Left renal pelvis (tissue), 4 donors: Measurements from ENCODE around the gene VPS33B. TPM values are rescaled to one million over a fixed set of nuclear protein-coding genes. Genes with fewer than 3 reads are reported as not detected.
"Not testable (repeated sequence)": the region's sequence is repeated elsewhere in the genome, so short reads cannot be mapped to it uniquely, and the experiment has no call there.

Experiments
- DNase-seq, 4 donors: peaks; one replicate each; pipeline ENCODE4 v3.0.0-alpha.2; 2013; ENCODE audit warnings: low read depth in 4 of 4, low spot score in 3 of 4
- polyA plus RNA-seq, 4 donors: library from polyadenylated mRNA; unstranded; fragments of 120-200 nt; gene quantifications; one replicate each; pipeline ENCODE4 v1.2.1, GENCODE V29; 2013; ENCODE audit not compliant: insufficient read length in 4 of 4

Gene VPS33B
- polyA plus RNA-seq, 4 donors = 15.5 to 22.3 (median 18.9) TPM

DNA sequence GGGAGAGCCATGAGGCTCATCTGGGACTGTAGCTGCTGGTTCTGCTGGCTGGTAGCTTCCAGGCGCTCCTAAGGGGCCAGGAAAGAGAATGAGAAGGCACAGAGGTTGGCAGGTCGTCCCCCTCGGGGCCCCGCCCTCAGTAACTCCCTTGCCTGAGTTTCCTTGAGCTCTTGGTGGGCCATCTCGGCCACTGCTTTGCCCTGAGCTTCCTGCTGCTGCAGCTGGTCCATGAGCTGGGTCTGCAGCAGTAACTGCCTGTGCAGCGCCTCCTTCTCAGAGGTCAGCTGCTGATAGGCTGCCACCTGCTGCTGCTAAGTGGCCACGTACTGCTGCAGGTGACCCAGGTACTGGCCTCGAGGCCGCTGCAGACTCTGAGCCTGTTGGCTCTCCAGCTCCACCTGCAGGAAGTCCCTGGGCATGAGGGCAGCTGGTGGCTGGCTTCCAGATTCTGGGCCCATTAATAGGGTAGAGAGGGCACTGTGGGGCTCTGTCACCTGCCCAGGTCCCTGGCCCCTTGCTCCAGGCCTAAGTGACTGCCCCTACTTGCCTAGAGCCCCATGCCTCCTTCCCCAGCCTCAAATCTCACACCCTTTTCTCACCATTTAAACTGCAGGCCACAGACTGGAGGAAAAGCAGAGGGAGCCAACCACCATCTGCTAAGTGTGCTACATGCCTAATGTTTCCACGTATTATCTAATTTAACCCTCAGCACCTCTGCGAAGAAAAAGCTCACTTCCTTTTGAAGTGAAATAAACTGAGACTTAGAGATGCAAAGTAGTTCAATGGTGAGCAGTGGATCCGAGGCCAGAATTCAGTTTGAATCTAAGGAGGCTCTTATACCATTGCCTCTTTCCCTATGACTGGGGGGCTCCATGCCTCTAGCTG is 10.8 kb upstream of the VPS33B start:
- peak in 2 of 4 donors; percentile 14 to 35 for DNase-seq

DNA sequence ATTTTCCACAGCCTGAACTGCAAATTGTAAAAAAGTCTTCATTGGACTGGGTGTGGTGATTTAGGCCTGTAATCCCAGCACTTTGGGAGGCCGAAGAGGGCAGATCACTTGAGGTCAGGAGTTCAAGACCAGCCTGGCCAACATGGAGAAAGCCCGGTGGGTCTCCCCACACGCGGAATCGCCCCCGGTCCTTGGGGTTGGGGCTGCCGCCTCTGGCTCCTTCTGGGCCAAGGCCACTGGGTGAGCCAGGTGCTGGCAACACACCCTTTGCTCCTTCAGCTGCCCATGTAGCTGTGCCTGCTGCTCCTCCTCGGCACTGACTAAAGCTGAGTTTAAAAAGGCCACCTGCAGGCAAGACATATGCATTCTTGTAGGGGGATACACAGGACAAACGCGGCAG is 9.4 kb upstream of the VPS33B start:
- no peak for DNase-seq

- no peak for DNase-seq
Observed at GRCh38 chr15:91027677-91028076, 5.3 kb upstream of the VPS33B start.

DNA sequence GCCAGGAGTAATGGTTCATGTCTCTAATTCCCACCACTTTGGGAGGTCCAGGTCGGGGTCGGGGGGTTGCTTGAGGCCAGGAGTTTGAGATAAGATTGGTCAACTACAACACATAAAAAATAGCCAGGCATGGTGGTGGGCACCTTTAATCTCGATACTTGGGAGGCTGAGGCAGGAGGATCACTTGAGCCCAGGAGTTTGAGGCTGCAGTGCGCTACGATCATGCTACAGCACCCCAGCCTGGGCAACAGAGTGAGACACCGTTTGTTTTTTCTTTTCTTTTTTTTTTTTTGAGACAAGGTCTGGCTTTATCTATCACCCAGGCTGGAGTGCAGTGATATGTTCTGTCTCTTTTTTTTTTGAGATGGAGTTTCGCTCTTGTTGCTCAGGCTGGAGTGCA is 1.3 kb upstream of the VPS33B start:
- DNase-seq = no peak

GRCh38 chr15:91022832-91023129 is 387 bp upstream of the VPS33B start:
- no peak for DNase-seq

GRCh38 chr15:91021516-91022074 is 799 bp downstream of the VPS33B start:
- DNase-seq = no peak

- DNase-seq = no peak
Observed at GRCh38 chr15:91018158-91018557, 4.2 kb downstream of the VPS33B start.

DNA sequence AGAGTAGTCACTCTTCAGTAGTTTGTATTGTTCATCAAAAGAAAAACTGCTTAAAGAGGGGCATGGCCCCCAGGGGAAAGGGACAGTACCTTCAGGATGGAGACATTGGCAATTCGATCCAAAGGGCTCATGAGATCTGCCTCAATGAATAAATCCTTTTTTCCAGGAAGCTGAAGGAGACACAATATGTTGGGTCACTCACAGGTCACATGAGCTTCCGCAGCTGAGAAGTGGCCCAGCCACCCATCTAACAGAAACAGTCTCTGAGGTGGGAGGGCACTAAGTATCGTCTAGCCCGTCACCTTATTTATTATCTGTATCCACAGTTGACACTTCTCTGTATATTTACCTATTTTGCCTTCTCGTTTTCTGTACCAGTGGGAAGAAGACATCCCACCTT is 4.7 kb downstream of the VPS33B start:
- no peak for DNase-seq

DNA sequence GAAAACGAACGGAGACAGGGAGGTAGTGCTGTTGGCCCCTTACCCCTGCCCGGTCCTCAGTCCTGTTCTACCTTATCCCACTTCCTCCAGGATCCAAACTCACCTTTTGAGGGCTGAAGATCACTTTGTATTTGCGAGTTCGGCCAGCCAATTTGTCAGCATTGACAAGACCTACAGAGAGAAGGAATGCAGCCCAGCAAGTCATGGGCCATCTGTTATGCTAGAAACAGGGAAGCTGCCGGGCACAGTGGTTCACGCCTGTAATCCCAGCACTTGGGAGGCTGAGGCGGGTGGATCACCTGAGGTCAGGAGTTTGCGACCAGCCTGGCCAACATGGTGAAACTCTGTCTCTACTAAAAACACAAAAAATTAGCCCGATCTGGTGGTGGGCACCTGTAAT is 8.7 kb downstream of the VPS33B start:
- DNase-seq = not testable (repeated sequence)

DNA sequence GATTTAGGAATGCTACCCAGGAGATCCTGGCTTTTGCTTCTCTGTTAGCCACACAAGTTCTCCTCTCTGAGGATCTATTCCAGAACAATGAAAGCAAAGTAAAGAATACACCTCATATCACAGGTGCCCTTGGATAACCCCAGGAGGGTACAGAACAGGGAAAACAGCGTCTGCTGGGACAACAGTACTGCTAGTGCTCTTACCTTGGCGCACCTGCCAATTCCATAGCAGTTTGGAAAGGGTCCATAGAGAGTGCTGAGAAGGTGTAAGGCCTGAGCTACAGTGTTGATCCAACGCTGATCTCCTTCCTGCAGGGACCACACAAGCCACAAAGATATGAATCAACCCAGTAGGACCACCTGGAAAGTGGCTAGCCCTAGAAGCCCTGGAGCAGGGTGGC is 15.1 kb downstream of the VPS33B start:
- DNase-seq = no peak

- DNase-seq = no peak
Observed at GRCh38 chr15:91001209-91001608, 21.2 kb downstream of the VPS33B start.

DNA sequence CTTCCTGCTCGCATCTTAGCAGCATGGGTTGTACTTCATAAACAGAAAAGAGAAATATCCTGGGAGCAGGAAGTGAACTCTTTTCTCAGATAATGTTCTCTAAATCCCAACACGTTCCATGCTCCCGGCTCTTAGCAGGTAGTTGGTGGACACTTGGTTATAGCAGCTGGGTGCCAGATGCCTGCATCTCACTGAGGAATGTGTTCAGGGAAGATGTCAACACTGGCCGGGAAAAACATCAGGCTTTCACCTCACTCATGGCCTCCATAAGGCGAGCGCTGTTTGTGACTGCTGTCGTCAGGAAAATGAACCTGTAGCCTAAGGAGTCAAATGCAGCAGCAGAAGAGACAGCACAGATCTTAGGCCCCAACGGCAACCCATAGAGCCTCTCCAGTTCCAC is 23.7 kb downstream of the VPS33B start:
- no peak for DNase-seq

GRCh38 chr15:90994417-90995311 is 27.7 kb downstream of the VPS33B start, which contains the start of gene PRC1:
PRC1 (minus strand) TSS chr15:90994535; CDS start chr15:90994417, 118 bp downstream.
- peak; percentile 87 to 93 (median 92) for DNase-seq

DNA sequence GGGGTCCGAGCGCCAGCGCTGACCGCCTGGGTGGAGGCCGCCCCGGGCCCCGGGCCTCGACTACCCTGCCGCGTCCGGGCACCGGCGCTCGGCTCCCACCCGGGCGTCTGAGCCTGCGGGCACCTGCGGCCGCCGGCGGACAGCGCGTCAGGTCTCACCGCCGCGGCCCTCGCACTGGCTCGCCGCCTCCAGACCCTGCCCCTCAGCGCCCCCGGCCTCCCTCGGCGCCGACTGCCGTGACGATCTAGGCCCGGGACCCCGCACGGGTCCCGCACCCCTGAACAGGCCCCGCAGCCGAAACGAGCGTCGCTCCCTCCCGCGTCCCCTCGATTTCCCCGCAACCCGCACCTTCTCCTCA is 28.4 kb downstream of the VPS33B start:
- DNase-seq = no peak

- DNase-seq = no peak
Observed at GRCh38 chr15:90991587-90992285, 30.7 kb downstream of the VPS33B start.

GRCh38 chr15:90990446-90990845 is 31.9 kb downstream of the VPS33B start:
- DNase-seq = no peak

DNA sequence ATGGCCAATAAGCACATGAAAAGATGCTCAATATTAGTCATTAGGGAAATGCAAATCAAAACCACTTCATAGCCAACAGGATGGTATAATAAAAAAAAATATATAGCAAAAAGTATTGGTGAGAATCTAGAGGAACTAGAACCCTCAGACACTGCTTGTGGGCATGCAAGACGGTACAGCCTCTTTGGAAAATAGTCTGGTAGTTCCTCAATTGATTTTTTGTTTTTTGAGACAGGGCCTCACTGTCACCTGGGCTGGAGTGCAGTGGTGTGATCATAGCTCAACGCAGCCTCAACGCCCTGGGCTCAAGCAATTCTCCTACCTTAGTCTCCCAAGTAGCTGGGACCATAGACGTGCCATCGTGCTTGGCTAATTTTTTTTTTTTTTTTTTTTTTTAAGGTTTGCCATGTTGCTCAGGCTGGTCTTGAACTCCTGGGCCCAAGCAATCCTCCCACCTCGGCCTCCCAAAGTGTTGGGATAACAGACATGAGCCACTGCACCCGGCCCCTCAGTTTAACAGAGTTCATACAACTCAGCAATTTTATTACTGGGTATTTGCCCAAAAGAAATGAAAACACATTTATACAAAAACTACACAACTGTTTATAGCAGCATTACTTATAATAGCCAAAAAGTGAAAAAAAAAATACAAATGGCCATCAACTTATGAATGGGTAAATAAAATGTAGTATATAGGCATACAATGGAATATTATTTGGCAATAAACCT is 33.2 kb downstream of the VPS33B start:
- DNase-seq = no peak

- DNase-seq = no peak
Observed at GRCh38 chr15:90988296-90988695, 34.1 kb downstream of the VPS33B start.

- no peak for DNase-seq
Observed at GRCh38 chr15:90987561-90988141, 34.7 kb downstream of the VPS33B start.
